Liver (tissue), 9 donors: Measurements from ENCODE around the gene SLC19A3. TPM values are rescaled to one million over a fixed set of nuclear protein-coding genes. Genes with fewer than 3 reads are reported as not detected.

Experiments
- DNase-seq: peaks from one replicate; pipeline ENCODE4 v3.0.0-alpha.2; 2017; ENCODE audit warnings: low spot score
- H3K27ac ChIP-seq, 2 donors: one replicate each; pipeline ENCODE4 v1.7.0; 2013; ENCODE audit warnings: inconsistent platforms in 2 of 2, low read length in 2 of 2, control low read depth in 1 of 2, low read depth in 1 of 2, mild to moderate bottlenecking in 1 of 2
- H3K27me3 ChIP-seq, 4 donors: one replicate each; pipeline versions ENCODE4 v1.6.1 to v1.7.0; 2013; ENCODE audit warnings: low read length in 3 of 4, inconsistent platforms in 1 of 4, mild to moderate bottlenecking in 1 of 4, moderate library complexity in 1 of 4; ENCODE audit not compliant: control insufficient read depth in 4 of 4, insufficient read depth in 4 of 4
- H3K36me3 ChIP-seq, 4 donors: one replicate each; pipeline versions ENCODE4 v1.6.1 to v1.7.0; 2013; ENCODE audit warnings: low read length in 3 of 4, mild to moderate bottlenecking in 3 of 4, low read depth in 1 of 4, moderate library complexity in 1 of 4; ENCODE audit not compliant: control insufficient read depth in 4 of 4, insufficient read depth in 3 of 4
- H3K4me1 ChIP-seq, 4 donors: one replicate each; pipeline versions ENCODE4 v1.6.1 to v1.7.0; 2013; ENCODE audit warnings: low read length in 3 of 4, mild to moderate bottlenecking in 3 of 4, moderate library complexity in 1 of 4; ENCODE audit not compliant: control insufficient read depth in 4 of 4, insufficient read depth in 4 of 4
- H3K4me3 ChIP-seq, 3 donors: one replicate each; pipeline versions ENCODE4 v1.6.1 to v1.7.0; 2013; ENCODE audit warnings: low read length in 3 of 3, control low read depth in 1 of 3, low read depth in 1 of 3, mild to moderate bottlenecking in 1 of 3
- H3K9ac ChIP-seq, 2 donors: one replicate each; pipeline ENCODE4 v1.7.0; 2013; ENCODE audit warnings: low read length in 2 of 2, mild to moderate bottlenecking in 2 of 2, moderate library complexity in 2 of 2, control low read depth in 1 of 2, low read depth in 1 of 2
- H3K9me3 ChIP-seq, 4 donors: one replicate each; pipeline versions ENCODE4 v1.6.1 to v1.7.0; 2013; ENCODE audit warnings: low read length in 3 of 4; ENCODE audit not compliant: control insufficient read depth in 4 of 4
- ATF3 ChIP-seq: IDR thresholded peaks from 2 replicates; pipeline ENCODE4 v1.6.1; 2016; ENCODE audit warnings: antibody characterized with exemption
- CTCF ChIP-seq: fragments of 150-350 bp; IDR thresholded peaks from 2 replicates; pipeline ENCODE4 v1.5.1; 2017; ENCODE audit warnings: improper control_type of control experiment, low read depth, low read length; ENCODE audit not compliant: missing input control
- EGR1 ChIP-seq, 2 donors: IDR thresholded peaks; 2 replicates each; pipeline ENCODE4 v1.6.1; 2016 to 2018; ENCODE audit warnings: antibody characterized with exemption in 2 of 2, low read depth in 2 of 2
- FOXA1 ChIP-seq: IDR thresholded peaks from 2 replicates; pipeline ENCODE4 v1.6.1; 2016; ENCODE audit warnings: antibody characterized with exemption
- FOXA2 ChIP-seq: IDR thresholded peaks from 2 replicates; pipeline ENCODE4 v1.6.1; 2016; ENCODE audit warnings: antibody characterized with exemption
- GABPA ChIP-seq, 2 donors: IDR thresholded peaks in 1 of 2; conservative IDR thresholded peaks in 1 of 2; 2 replicates each; pipeline ENCODE4 v1.6.1; 2016; ENCODE audit warnings: antibody characterized with exemption in 2 of 2, mild to moderate bottlenecking in 1 of 2, moderate library complexity in 1 of 2
- HNF4A ChIP-seq, 2 donors: conservative IDR thresholded peaks; 2 replicates each; pipeline ENCODE4 v1.6.1; 2016; ENCODE audit warnings: antibody characterized with exemption in 2 of 2, mild to moderate bottlenecking in 2 of 2
- HNF4G ChIP-seq: IDR thresholded peaks from 2 replicates; pipeline ENCODE4 v1.6.1; 2016; ENCODE audit warnings: antibody characterized with exemption
- JUND ChIP-seq, 2 donors: IDR thresholded peaks; 2 replicates each; pipeline ENCODE4 v1.6.1; 2016; ENCODE audit warnings: antibody characterized with exemption in 2 of 2
- MAX ChIP-seq: IDR thresholded peaks from 2 replicates; pipeline ENCODE4 v1.6.1; 2016; ENCODE audit warnings: antibody characterized with exemption
- NR2F2 ChIP-seq: IDR thresholded peaks from 2 replicates; pipeline ENCODE4 v1.6.1; 2016; ENCODE audit warnings: antibody characterized with exemption
- RAD21 ChIP-seq, 2 donors: IDR thresholded peaks; 2 replicates each; pipeline ENCODE4 v1.6.1; 2016; ENCODE audit warnings: antibody characterized with exemption in 2 of 2, mild to moderate bottlenecking in 2 of 2
- REST ChIP-seq: IDR thresholded peaks from 2 replicates; pipeline ENCODE4 v1.6.1; 2016; ENCODE audit warnings: antibody characterized with exemption, mild to moderate bottlenecking
- RXRA ChIP-seq, 2 donors: IDR thresholded peaks; 2 replicates each; pipeline ENCODE4 v1.6.1; 2017 to 2018; ENCODE audit warnings: antibody characterized with exemption in 2 of 2, mild to moderate bottlenecking in 1 of 2
- SP1 ChIP-seq: IDR thresholded peaks from 2 replicates; pipeline ENCODE4 v1.6.1; 2018; ENCODE audit warnings: antibody characterized with exemption, mild to moderate bottlenecking
- TAF1 ChIP-seq: conservative IDR thresholded peaks from 2 replicates; pipeline ENCODE4 v1.6.1; 2016; ENCODE audit warnings: antibody characterized with exemption, mild to moderate bottlenecking
- YY1 ChIP-seq: IDR thresholded peaks from 2 replicates; pipeline ENCODE4 v1.6.1; 2016; ENCODE audit warnings: antibody characterized with exemption, mild to moderate bottlenecking
- ZBTB33 ChIP-seq: IDR thresholded peaks from 2 replicates; pipeline ENCODE4 v1.6.1; 2016; ENCODE audit warnings: antibody characterized with exemption
- WGBS: extraction: QIAGEN DNeasy Blood & Tissue Kit; methylation state at CpG from one replicate; pipeline ENCODE4 v1.1.7; 2013; 5-methylcytosine and 5-hydroxymethylcytosine counted together
- polyA plus RNA-seq, 2 donors: library from polyadenylated mRNA; stranded (reverse) in 1 of 2; unstranded in 1 of 2; fragments of 200-250 nt in 1 of 2; fragments of >200 nt in 1 of 2; fragmentation: Nextera tagmentation in 1 of 2; extraction: Ambion mirVana in 1 of 2; gene quantifications; one replicate each; pipeline versions ENCODE4 v1.2.1 to v1.2.3, GENCODE V29; 2013 to 2015
- total RNA-seq, 2 donors: library from RNA; depleted of rRNA; stranded (reverse); fragments of >200 nt; gene quantifications; one replicate each; pipeline ENCODE4 v1.2.3, GENCODE V29; 2014
- donor health status: healthy.
- donor health status: healthy.
- donor health status: healthy.
- donor health status: healthy.
- donor health status: healthy.

Gene SLC19A3
- total and polyA plus RNA-seq, 4 donors = 4.2 to 12.9 (median 8.4) TPM

- no peak for DNase-seq
- no peaks in the 10 kb centered on the region for H3K36me3 ChIP-seq
- no peaks in the 10 kb centered on the region for H3K27me3 ChIP-seq
- H3K4me1 ChIP-seq = peaks cover 0 to 7% (median 2%) of the 10 kb centered on the region in 4 donors
- 81% methylated on average over 1 of the region's 1 CpG for WGBS
- H3K27ac ChIP-seq = no peak overlapping the region
- TF ChIP-seq HNF4G (no peak), ZBTB33 (no peak), SP1 (no peak), FOXA2 (no peak), NR2F2 (no peak), EGR1 (IDR thresholded peaks at IDR 0.05; ENCODE audit: low read depth in 2 of 2) (no peak), GABPA (IDR thresholded peaks at IDR 0.05 in 1 of 2, conservative IDR thresholded peaks at IDR 0.05 in 1 of 2) (no peak), CTCF (no peak), TAF1 (no peak), YY1 (no peak), RXRA (IDR thresholded peaks at IDR 0.05) (no peak), REST (no peak), HNF4A (conservative IDR thresholded peaks at IDR 0.05) (no peak), MAX (no peak), JUND (IDR thresholded peaks at IDR 0.05) (no peak), RAD21 (IDR thresholded peaks at IDR 0.05) (no peak), FOXA1 (no peak), ATF3 (no peak)
- H3K9me3 ChIP-seq = no peaks in the 10 kb centered on the region
- no peak overlapping the region for H3K4me3 ChIP-seq
- no peak overlapping the region for H3K9ac ChIP-seq
Observed at GRCh38 chr2:227654426-227654825, 63.4 kb downstream of the SLC19A3 start.
